Occipital lobe (tissue), 1 donor: ENCODE results near the gene KNSTRN. TPM values are rescaled to one million over a fixed set of nuclear protein-coding genes. Genes with fewer than 3 reads are reported as not detected.

Experiments used
- total RNA-seq: library from RNA; depleted of rRNA; stranded (reverse); fragments of >200 nt; gene quantifications from one replicate; pipeline ENCODE4 v1.2.3, GENCODE V29; 2014

KNSTRN gene
- total RNA-seq, 1 donor from 2014 or later, result 17.8 TPM

Other genes starting within 250 kb of the KNSTRN start
- 6.6 TPM for gene BUB1B, start 221.7 kb upstream of the KNSTRN start, total RNA-seq
- gene PAK6, start 143.7 kb upstream of the KNSTRN start, total RNA-seq, result 11.2 TPM
- gene ANKRD63, start 99.7 kb upstream of the KNSTRN start, total RNA-seq, result not detected
- 3.3 TPM for gene PLCB2, start 74.8 kb upstream of the KNSTRN start, total RNA-seq
- 14.8 TPM for gene INAFM2, start 59.0 kb upstream of the KNSTRN start, total RNA-seq
- 1.6 TPM for gene CCDC9B, start 41.8 kb upstream of the KNSTRN start, total RNA-seq
- gene PHGR1, start 31.7 kb upstream of the KNSTRN start, total RNA-seq, result not detected
- 9.2 TPM for gene DISP2, start 24.5 kb upstream of the KNSTRN start, total RNA-seq
- gene IVD, start 23.1 kb downstream of the KNSTRN start, total RNA-seq, result 22.1 TPM
- 10.6 TPM for gene BAHD1, start 58.2 kb downstream of the KNSTRN start, total RNA-seq
- 1.6 TPM for gene CHST14, start 88.3 kb downstream of the KNSTRN start, total RNA-seq
- gene CCDC32, start 182.3 kb downstream of the KNSTRN start, total RNA-seq, result 25.9 TPM
- gene RPUSD2, start 186.6 kb downstream of the KNSTRN start, total RNA-seq, result 14.2 TPM
- 4.7 TPM for gene KNL1, start 211.5 kb downstream of the KNSTRN start, total RNA-seq